ENCODE results near the gene ATP11A.
A peak's percentile ranks its signal among the peaks of the same experiment; 100 is the strongest.

Gene ATP11A

DNA sequence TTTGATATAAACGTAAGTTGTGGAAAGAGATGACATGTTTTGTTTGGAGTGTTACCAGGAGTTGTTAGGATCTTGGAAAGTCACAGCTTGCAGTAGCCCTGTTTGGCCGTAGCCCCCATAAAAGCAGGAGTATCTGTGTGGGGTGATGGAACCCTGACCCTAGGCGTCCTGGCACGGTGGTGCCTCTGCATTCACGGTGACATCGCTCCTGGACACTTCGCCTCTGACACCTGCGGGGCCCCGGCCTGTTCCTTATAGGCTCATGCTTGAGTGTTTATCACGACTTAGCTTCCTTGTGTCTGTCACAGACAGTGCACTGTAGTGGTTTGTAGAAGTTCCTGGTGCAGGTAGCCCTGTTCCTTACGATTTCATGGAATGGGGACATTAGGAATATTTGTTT lies 74.2 kb downstream of the ATP11A start:
- DNase-seq, result no peak

DNA sequence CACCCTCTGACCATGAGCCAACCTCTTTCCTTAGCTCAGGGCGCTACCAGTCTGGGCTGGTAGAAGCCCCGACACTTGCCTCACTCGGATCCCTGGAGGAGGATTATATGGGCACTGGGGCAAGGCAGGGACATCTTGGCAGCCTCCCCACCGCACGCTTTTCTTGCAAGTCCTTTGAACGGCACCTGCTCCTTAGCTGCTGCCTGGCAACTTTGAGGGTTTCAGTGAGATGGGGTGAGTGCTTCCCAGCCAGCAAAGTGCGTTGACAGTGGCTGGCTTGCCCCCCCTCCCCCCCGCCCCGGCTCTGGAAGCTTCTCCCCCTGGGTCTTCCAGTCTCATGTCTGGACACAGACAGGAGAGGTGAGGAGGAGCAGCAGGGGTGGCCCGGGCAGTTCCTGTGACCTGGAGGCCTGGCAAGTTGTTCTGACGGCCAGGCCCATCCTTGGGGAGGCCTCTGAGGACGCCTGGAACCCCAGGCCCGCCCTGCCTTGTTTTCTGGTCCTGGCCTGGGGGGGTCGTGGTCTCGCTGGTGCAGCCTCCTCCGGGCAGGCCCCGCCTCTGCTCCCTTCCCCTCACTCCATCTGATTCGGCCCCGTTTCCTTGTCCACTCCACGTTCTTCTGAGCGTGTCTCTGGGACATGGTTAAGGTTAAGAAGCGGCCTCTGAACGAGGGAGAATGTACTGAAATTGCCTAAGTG lies 75.2 kb downstream of the ATP11A start:
- DNase-seq, result no peak

DNA sequence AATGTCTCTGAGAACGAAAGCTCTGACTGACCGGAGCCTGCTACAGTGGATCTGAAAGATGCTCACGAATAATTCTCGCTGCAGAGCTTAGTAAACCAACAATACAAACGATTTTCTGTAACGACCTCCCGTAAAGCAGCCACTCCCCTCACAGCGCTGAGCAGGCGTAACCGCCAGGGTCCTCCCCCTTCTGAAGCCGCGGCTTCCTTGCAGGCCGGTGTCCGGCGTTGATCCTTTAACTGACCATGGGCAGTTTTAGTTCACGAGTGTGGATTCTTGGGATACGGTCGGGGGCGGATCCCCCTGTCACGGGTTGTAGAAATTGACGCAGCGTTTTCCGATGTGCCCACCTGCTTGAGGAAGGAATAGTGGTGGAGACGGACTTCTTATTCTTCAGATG lies 75.9 kb downstream of the ATP11A start:
- no peak for DNase-seq

DNA sequence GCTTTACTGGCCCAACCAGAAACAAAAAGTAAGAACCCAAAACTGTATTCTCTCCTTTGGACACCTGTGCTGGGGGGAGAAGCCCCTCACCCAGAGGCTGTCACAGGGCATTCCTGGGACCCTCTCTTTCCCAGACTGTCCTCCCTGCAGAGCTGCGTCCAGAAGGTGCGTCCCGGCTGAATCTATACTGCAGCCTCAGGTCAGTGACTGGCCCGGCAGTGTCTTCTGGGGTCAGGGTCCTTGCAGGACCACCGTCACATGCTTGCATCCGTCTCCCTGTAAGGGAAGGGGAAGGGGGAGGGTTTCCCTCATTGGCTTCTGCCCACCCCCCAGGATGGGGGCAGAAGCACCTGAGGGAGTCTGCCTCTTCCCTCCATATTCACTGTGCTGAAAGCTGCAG lies 76.5 kb downstream of the ATP11A start:
- no peak for DNase-seq

DNA sequence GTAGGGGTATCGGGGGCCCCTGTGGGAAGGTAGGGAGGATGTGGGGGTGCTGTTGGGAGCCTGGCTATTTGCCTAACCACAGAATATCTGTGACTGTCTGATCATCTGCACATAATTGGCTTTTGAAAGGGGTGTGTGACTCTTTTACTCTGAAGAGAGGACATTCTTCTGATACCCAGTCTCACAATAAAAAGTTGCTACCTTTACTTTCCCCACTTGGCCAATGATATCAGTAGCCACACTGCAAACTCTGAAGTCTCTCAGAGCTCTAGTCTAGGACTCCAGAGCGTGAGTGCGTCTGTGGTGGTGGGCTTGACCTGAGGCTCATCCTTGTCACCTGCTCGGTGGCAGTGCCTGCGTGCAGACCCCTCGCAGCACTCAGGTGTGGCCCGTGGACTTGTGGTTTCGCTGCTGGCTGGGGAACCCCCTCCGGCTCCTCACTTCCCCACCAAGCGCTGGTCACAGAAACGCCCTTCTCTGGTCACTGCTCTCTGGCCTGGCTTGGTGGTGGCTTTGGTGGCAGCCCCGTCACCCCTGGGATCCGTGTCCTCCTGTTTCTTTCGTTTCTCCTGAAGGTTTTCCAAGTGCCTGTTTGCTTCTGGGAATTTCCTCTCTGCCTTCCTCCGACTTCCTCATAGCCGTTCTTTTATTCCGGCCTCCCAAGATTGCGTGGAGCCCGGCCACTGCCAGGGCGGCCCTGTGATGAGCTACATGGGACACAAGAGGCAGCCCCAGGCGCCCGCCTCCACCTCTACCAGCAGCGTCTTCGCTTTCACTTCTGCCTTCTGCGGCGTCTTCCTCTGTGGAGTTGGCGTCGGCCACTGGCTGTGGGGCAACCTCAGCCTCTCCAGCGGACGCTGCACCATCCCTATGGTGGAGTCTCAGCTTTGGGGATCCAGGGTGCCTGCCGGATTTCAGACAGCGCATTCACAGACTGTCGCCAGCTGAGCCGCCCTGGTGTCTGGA lies 78.0 kb downstream of the ATP11A start:
- no peak for DNase-seq

DNA sequence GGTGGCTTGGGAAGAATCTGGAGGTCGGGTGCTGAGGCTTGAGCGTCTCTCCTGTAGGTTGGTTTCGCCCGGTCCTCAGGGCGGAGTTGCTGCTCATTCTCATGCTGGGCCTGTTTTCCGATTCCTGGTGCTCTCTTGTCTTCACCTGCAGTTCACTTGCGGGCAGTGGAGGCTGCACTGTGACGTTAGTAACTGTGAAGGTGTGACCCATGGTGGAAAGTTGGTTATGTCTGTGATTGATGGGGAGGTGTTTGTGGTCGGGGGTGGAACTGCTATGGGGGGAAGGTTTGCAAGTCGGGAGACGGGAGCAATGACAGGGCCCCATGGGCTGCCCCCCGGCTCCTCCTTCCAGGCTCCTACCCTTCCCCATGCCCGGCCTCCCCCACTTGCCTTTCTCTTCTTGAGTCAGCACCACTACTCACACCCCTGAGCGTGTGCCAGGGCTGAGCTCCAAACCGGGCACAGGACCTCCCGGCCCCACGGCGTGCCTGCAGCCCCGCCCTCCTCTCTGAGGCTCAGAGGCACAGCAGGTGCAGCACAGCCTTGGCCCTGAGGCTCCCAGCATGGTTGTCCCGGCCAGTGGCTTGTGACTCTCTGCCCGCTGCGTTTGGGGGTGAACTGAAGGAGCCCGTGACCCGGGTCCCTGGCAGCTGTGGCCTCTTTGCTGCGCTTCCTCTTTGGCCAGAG lies 79.1 kb downstream of the ATP11A start:
- no peak for DNase-seq

DNA sequence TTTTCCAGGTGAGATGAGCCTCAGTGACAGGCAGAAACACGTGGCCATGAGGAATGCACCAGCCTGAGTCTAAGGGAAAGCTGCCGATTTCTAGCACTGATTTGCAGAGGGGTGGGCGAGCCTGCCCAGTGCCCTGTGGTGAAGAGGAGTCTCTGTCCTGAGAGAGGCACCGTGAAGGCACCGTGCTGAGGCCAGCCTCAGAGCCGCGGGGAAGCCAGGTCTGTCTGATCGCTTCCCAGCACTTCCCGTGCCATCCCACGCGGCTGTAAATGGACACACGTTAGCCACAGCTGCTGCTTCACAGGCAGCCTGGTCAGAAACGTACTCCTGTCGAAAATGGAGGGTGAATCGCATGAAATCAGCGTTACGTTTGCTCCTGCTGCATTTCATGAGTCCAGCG lies 79.8 kb downstream of the ATP11A start:
- no peak for DNase-seq

DNA sequence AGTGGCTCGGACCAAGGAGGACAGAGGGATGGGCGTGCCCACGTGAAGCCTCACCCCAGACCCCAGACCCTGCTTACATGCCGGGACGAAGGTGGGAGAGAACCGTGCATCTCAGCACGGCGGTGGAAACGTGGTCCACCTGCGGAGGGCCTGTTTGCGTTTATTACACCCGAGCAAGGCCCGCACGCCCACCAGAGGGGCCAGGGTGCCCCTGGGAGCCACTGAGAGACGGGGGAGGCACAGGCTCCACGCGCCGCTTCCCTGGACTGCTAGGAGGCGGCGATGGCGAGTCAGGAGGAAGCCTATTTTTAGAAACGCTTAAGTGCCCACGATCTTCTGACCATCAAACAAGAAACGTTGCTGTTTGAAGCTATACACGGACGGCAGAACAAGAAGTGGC lies 80.7 kb downstream of the ATP11A start:
- DNase-seq, result no peak

DNA sequence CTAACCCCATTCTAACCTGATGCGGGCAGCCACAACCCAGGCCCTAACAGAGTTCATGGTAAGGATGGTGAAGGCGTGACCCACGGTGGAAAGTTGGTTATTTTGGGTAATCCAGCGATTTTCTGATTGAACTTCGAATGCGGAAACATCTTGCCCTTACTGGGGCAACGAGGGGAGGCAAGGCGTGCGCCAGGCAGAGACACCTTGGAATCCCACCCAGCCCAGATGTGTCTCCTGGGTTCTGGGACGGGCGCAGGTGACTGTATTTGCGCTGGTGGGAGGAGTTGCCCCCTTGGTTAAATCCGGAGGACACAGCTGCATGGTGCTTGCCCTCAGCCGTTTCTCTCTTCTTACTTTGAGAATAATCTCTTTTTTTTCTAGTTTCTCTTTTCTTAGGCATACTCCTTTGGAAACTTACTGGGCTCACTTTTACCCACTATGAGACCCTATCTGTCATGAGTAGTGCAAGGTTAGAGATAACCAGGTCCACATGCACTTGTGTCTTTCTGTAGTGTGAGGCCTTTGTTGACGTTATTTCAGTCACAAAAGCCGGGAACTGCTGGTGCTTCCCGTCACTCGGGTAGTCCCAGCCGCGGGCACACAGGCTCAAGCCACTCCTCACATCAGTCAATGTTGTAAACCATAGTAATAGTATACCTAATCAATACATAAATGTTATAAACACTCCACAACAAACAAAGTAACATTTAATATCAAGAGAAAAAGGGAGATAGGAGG lies 81.5 kb downstream of the ATP11A start:
- no peak for DNase-seq

DNA sequence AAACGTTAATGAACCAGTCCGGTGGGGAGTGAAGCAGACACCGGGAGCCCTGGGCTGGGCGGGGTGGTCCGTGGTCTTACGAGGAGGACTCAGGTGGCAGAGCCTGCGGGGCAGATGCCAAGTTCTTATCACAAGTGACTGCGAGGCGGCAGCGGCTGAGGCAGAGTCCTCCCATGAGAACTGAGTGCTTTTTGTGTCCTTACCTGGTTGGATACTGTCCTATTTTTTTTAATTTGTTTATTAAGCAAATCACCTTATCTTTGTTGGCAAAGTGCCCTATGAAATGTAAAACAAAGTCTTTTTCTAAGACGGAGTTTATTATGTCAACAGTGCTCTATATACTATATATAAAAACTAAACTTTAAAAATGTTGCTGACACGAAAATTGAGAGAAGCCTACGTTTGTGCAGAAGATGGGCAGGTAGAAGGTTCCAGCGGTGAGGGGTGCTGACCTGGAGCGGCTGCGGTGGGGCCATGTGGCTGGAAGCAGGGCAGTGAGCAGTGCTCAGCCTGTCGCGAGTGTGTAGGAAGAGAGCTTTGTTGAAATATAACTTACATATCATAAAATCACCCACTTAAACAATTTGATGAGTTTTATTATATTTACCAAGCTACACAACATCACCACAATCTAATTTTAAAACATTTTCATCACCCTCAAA lies 82.2 kb downstream of the ATP11A start:
- no peak for DNase-seq

DNA sequence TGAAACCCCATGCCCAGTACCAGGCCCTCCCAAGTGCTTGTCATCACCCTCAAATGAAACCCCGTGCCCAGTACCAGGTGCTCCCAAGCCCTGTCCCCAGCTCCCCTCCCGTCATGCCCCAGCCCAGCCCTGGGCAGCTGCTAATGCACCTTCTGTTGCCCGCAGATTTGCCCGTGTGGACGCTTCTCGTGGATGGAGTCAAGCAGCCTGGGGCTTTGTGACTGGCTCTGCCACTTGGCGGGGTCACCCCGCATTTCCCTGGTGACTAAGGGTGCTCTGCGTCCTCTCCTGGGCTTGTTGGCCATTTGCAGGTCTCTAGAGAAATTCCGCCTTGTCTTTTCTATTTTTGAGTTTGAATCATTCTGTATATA lies 82.7 kb downstream of the ATP11A start:
- DNase-seq, result no peak

DNA sequence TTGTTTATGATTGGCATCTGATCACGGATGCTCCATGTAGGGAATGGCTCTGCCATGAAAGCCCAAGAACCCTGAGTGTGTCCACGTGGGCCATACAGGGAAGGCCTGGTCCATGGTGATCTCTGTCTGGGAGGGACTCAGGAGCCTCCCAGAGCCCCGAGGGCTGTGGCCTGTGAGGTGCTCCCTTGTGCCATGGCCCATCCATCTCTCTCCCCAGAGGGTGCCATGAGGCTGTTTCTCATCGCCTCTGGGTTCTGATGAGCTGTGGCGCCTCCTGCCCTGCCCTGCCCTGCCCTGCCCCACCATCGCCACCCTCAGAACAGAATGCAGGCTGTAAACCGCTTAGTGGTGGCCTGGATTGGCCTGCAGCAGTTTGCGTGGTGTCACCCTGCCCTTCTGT lies 83.1 kb downstream of the ATP11A start:
- no peak for DNase-seq

DNA sequence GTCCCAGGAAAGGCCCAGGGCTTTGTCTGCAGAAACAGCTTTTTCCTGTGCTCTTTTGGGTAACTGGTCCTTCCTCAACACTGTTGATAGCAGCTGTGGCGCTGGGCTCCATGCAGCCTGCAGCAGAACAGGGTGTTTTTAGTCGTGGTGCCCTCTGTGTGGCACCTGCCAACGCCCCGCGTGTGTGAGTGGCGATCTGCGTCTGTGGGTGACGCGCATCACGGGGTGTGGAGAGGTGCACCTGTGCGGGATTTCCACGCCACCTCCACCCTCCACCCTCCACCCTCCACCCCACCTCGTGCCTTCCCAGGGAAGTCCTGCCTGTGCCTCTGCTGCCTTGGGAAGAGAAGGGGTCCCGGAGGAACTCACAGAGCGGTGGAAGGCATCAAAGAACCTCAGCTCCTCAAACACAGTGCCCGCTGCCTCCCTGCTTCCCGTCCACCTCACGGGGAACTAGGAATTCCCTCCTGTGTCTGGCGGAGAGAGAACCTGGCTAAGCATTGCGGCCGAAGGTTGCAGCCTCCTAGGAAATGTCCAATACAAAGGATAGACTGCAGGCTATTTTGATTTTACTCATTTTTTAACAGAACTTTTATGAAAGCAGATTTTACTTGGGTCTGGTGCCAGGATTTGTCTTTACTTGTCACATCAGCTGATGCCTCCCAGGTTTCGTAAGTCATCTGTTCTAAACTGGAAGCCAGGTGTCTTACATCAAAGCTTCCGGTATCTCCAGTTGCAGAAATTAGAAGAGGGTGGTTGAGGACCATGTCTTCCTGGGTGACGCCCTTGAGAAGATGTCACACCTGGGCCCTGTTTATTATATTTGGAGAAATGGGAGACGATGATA lies 84.0 kb downstream of the ATP11A start:
- no peak for DNase-seq

DNA sequence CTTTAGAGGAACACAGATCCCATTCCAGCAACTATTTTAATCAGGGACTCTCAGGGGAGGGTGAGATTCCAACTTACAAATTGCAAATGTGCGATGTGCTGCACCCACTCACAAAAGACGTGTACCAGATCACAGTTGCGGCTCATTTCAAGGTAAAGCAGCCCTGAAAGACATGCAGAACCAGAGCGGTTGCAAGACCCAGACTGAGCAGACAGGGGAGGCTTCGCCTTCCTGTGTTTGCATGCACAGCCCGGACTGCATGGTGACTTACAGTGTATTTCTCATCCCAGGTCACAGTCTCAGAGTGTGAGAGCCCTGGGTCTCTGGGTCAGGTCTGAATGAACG lies 84.6 kb downstream of the ATP11A start:
- no peak for DNase-seq

DNA sequence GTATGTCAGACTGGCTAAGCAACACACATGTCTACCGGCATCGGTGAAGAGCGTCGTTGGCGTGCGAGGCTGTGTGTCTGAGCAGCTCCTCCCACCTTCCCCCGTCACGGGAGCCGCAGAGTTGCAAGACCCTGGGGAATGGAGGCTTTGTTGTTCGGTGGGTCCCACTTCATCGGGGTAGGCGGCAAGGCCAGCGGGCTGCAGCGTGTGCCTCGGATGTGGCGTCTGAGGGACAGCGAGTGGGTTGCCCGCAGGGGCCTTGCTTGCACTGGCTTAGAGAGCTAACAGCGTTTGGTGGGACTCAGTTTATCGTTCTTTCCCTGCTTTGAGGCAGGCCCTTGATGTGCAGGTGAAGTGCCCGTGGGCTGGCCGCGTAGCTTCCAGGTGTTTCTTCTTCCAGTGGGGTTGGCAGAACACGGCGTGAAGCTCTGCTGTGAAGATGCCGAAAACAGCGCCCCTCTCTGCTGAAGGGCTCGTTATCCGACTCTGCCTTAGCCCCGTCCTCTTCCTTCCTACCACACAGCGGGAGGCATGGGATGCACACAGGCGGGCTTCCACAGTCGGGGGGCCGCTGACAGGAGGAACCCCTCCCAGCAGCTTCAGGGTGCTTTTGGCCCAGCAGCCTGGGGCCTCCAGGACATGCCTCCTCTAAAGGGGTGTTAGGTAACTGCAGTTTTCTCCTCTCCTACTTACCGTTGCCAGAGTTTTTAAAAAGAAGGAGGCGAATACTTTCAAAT lies 85.2 kb downstream of the ATP11A start:
- no peak for DNase-seq

DNA sequence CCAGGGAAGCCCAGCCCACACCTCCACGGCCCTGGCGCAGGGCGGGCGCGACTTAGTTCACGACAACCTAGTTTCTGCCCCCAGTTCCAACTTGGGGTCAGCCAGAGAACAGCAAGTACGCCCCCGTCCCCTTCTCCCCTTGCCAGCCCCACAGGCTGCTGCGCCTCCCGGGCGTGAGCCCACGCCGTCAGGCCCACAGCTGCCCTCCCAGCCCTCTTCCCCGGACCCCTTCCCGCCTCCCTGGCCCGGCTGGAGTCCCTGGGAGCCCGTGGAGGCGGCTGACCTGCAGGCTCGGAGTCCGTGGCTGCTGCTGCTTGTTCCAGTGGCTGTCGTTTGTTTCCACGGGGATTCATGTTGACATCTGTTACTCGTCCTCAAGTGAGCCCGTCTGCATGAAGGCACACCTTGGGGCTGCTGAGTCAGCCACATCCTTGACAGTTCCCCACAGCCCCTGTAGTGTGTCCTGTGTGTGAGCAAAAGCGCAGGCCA lies 86.0 kb downstream of the ATP11A start:
- peak; percentile 2 for DNase-seq

DNA sequence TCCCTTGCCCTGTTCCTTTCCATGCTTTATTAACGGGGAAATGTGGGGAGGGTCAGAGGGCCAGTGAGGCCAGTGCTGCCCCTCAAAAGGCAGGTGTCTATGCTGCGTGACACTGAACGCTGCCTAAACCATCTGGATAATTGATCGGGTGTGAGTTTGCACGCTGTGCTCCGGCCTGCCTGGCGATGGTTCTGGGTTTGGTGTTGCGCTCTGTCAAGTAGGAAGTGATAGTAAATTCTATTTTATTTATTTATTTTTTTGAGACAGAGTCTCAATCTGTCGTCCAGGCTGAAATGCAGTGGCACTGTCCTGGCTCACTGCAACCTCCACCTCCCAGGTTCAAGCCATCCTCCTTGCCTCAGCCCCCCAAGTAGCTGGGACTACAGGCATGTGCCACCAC lies 86.5 kb downstream of the ATP11A start:
- DNase-seq, result no peak

DNA sequence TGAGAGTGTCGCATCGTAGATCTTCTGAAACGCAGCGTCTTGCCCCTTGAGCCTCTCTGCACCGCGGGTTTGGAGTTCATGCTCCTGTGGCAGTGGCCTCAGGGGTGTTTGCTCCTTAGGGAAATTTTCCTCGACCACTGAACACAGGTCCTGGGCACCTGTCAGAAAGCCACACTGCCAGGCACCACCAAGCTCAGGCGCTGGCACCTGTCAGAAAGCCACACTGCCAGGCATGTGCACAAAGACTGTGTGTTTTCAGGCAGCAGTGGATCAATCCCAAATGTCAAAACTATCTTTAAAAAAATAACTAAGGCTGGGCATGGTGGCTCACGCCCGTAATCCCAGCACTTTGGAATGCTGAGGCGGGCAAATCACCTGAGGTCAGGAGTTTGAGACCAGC lies 87.1 kb downstream of the ATP11A start:
- no peak for DNase-seq

DNA sequence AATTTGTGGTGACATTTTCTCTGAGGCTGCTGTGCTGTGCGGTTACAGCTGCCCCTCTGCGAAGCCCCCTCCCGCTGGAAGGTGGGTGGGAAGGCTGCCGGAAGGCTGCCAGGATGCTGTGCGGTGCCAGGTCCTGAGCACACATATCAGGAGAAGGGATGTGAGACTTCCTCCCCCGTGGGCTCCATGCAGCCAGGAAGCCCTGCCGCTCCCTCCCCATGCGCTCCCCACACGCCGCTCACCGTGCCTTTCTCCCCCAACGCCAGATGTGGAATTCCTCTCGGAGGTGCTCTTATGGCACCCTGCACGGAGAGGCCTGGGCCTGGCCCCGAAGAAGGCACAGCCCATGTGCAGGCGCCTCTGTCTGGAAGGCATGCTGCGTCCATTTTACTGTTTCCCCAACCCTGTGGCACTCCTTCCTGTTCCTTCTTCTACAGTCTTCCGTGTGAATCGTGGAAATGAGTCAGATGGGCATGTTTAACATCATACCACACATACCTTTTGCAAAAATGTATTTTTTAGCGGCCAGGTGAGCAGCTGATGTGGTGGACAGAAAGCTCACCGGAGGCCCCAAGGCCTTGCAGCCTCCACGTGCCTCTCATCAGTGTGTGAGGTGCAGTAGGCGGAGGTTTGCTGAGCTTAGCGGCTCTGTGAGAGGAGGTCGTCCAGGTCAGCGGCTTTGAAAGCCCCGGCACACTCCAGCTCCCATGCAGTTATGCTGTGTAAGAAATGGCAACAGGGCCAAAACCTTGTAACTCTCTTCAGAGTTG lies 88.0 kb downstream of the ATP11A start:
- DNase-seq, result no peak

Measured in NCI-H1694 (cell line).